HL-60 (cell line): ENCODE data around the gene MANBA.

ENCODE experiments used
- POLR2AphosphoS5 ChIP-seq: IDR thresholded peaks from 2 replicates; pipeline ENCODE4 v1.6.1; 2012; ENCODE audit warnings: low read depth
- TF ChIP-seq, protein P1 (sequence below): IDR thresholded peaks from 2 replicates; pipeline ENCODE4 v1.6.1; 2012; ENCODE audit warnings: low read depth; ENCODE audit not compliant: insufficient replicate concordance

DNA sequence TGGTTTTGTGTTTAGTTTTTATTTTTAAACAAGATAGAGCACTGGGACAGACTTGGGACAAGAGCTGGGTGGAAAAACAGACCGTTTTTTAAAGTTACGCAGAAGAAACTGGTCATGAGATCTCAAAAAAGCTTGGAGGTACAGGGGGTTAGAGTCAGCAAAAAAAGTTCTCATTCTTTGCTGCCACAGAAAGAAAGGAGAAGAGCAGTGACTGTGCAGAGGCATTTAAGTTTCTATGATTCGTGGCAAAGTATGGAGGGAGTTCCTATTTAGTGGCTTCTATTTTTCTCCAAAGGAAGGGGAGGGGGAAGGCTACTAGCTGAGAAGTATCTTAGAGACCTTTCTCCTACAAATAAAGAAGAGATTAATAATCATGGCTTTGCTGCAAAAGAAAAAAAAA lies 68.3 kb downstream of the MANBA start:
- TF ChIP-seq, protein P1, sequence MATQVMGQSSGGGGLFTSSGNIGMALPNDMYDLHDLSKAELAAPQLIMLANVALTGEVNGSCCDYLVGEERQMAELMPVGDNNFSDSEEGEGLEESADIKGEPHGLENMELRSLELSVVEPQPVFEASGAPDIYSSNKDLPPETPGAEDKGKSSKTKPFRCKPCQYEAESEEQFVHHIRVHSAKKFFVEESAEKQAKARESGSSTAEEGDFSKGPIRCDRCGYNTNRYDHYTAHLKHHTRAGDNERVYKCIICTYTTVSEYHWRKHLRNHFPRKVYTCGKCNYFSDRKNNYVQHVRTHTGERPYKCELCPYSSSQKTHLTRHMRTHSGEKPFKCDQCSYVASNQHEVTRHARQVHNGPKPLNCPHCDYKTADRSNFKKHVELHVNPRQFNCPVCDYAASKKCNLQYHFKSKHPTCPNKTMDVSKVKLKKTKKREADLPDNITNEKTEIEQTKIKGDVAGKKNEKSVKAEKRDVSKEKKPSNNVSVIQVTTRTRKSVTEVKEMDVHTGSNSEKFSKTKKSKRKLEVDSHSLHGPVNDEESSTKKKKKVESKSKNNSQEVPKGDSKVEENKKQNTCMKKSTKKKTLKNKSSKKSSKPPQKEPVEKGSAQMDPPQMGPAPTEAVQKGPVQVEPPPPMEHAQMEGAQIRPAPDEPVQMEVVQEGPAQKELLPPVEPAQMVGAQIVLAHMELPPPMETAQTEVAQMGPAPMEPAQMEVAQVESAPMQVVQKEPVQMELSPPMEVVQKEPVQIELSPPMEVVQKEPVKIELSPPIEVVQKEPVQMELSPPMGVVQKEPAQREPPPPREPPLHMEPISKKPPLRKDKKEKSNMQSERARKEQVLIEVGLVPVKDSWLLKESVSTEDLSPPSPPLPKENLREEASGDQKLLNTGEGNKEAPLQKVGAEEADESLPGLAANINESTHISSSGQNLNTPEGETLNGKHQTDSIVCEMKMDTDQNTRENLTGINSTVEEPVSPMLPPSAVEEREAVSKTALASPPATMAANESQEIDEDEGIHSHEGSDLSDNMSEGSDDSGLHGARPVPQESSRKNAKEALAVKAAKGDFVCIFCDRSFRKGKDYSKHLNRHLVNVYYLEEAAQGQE: no peak
- no peak for TF ChIP-seq POLR2AphosphoS5
